Neural progenitor cell (in vitro differentiated cells): ENCODE measurements around the gene KHDC3L. TPM values are rescaled to one million over a fixed set of nuclear protein-coding genes. Genes with fewer than 3 reads are reported as not detected.

Source experiments
- DNase-seq: peaks from one replicate; pipeline ENCODE4 v3.0.0-alpha.2; 2016; ENCODE audit warnings: low spot score
- H2AFZ ChIP-seq: fragments of 200-600 bp; sonication (generic); replicated peaks from 2 replicates; pipeline ENCODE4 v1.6.1; 2016; ENCODE audit warnings: antibody characterized with exemption
- H3F3A ChIP-seq: fragments of 200-600 bp; sonication (generic); 2 replicates; pipeline ENCODE4 v1.6.1; 2016; ENCODE audit warnings: antibody characterized with exemption, low read depth
- H3K27ac ChIP-seq: fragments of 200-600 bp; sonication (generic); 2 replicates; pipeline ENCODE4 v1.5.1; 2016; ENCODE audit warnings: mild to moderate bottlenecking
- H3K27me3 ChIP-seq: fragments of 200-600 bp; sonication (generic); 2 replicates; pipeline ENCODE4 v1.6.1; 2016; ENCODE audit warnings: mild to moderate bottlenecking, moderate library complexity
- H3K36me3 ChIP-seq: fragments of 200-600 bp; sonication (generic); 2 replicates; pipeline ENCODE4 v1.5.1; 2016
- H3K4me1 ChIP-seq: fragments of 200-600 bp; sonication (generic); 2 replicates; pipeline ENCODE4 v1.6.1; 2016; ENCODE audit warnings: mixed run types
- H3K4me2 ChIP-seq: fragments of 200-600 bp; sonication (generic); 2 replicates; pipeline ENCODE4 v1.6.1; 2016
- H3K4me3 ChIP-seq: fragments of 200-600 bp; sonication (generic); 2 replicates; pipeline ENCODE4 v1.5.1; 2016
- H3K79me2 ChIP-seq: fragments of 200-600 bp; sonication (generic); 2 replicates; pipeline ENCODE4 v1.6.1; 2016; ENCODE audit warnings: low read depth
- H3K9ac ChIP-seq: fragments of 200-600 bp; sonication (generic); 2 replicates; pipeline ENCODE4 v1.6.1; 2016
- H3K9me3 ChIP-seq: fragments of 200-600 bp; sonication (generic); 2 replicates; pipeline ENCODE4 v1.5.1; 2016; ENCODE audit warnings: low read depth
- H4K20me1 ChIP-seq: fragments of 200-600 bp; sonication (generic); 2 replicates; pipeline ENCODE4 v1.6.1; 2016; ENCODE audit warnings: low read depth
- H3K27ac Mint-ChIP-seq: 3 replicates; pipeline ENCODE4 v1.8.0; 2021; ENCODE audit warnings: mixed read lengths
- H3K27me3 Mint-ChIP-seq: 2 replicates; pipeline ENCODE4 v1.8.0; 2022; ENCODE audit warnings: low read depth, mild to moderate bottlenecking, inconsistent platforms, moderate library complexity, mixed read lengths; ENCODE audit not compliant: insufficient read depth
- H3K36me3 Mint-ChIP-seq: 3 replicates; pipeline ENCODE4 v1.8.0; 2021; ENCODE audit warnings: mixed read lengths
- H3K4me1 Mint-ChIP-seq: 3 replicates; pipeline ENCODE4 v1.8.0; 2021; ENCODE audit warnings: mixed read lengths
- H3K4me3 Mint-ChIP-seq: 3 replicates; pipeline ENCODE4 v1.8.0; 2021; ENCODE audit warnings: mild to moderate bottlenecking, moderate library complexity, mixed read lengths
- H3K9me3 Mint-ChIP-seq: 3 replicates; pipeline ENCODE4 v1.8.0; 2020; ENCODE audit warnings: mixed read lengths
- EZH2 ChIP-seq: fragments of 200-600 bp; sonication (generic); IDR thresholded peaks from 2 replicates; pipeline ENCODE4 v1.6.1; 2017; ENCODE audit warnings: antibody characterized with exemption, mild to moderate bottlenecking, moderate library complexity
- EZH2phosphoT487 ChIP-seq: fragments of 200-600 bp; sonication (generic); IDR thresholded peaks from 2 replicates; pipeline ENCODE4 v1.6.1; 2017; ENCODE audit warnings: antibody characterized with exemption
- total RNA-seq: library from RNA; depleted of rRNA; stranded (reverse); fragments of >200 nt; gene quantifications from 2 replicates; pipeline ENCODE4 v1.2.3, GENCODE V29; 2015; ENCODE audit warnings: low replicate concordance
- TF ChIP-seq, protein P1 (sequence below): fragments of 200-600 bp; sonication (generic); IDR thresholded peaks from 2 replicates; pipeline ENCODE4 v1.5.1; 2017; ENCODE audit warnings: antibody characterized with exemption, mild to moderate bottlenecking

KHDC3L gene, protein sequence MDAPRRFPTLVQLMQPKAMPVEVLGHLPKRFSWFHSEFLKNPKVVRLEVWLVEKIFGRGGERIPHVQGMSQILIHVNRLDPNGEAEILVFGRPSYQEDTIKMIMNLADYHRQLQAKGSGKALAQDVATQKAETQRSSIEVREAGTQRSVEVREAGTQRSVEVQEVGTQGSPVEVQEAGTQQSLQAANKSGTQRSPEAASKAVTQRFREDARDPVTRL
- total RNA-seq, result not detected in 2 replicates

DNA sequence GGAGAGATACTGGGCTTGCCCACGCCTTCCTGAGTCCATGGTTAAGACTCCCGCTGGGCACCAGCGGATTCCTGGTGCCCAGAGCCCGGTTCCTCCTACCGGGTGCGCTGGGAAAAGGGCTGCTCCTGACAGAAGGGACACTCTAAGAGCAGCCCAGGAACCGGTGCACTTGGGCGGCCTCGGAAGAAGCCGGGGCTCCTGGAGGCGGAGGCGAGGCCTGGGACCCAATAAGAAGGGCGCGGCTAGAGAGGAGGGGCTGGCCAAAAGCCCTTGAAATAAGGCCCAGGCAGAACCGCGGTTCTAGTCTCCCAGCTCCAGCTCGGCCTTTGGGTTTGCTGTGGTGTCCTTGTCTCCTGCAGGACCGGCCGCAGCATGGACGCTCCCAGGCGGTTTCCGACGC lies at the start of gene KHDC3L:
Gene KHDC3L (plus strand): TSS at position 301 of the 400 bp plus-strand sequence. CDS start 72 bp downstream, at position 373.
- DNase-seq, result no peak
- no peaks in the 10 kb centered on the region for H3K4me1 ChIP-seq
- no peak within 1 kb of the TSS for H3K27ac ChIP-seq
- no peaks in the 10 kb centered on the region for H3K9me3 ChIP-seq
- no peak within 1 kb of the TSS for H2AFZ ChIP-seq
- no peaks in the 10 kb centered on the region for H3F3A ChIP-seq
- no peaks in the 10 kb centered on the region for H3K36me3 ChIP-seq
- H3K4me3 ChIP-seq, result no peak within 1 kb of the TSS
- no peak within 1 kb of the TSS for H3K4me3 Mint-ChIP-seq
- H3K36me3 Mint-ChIP-seq, result no peaks in the 10 kb centered on the region
- no peaks in the 10 kb centered on the region for H3K4me1 Mint-ChIP-seq
- no peaks in the 10 kb centered on the region for H4K20me1 ChIP-seq
- no peak within 1 kb of the TSS for H3K4me2 ChIP-seq
- H3K9me3 Mint-ChIP-seq, result no peaks in the 10 kb centered on the region
- no peak within 1 kb of the TSS for H3K9ac ChIP-seq
- no peak for TF ChIP-seq EZH2
- TF ChIP-seq, protein P1, sequence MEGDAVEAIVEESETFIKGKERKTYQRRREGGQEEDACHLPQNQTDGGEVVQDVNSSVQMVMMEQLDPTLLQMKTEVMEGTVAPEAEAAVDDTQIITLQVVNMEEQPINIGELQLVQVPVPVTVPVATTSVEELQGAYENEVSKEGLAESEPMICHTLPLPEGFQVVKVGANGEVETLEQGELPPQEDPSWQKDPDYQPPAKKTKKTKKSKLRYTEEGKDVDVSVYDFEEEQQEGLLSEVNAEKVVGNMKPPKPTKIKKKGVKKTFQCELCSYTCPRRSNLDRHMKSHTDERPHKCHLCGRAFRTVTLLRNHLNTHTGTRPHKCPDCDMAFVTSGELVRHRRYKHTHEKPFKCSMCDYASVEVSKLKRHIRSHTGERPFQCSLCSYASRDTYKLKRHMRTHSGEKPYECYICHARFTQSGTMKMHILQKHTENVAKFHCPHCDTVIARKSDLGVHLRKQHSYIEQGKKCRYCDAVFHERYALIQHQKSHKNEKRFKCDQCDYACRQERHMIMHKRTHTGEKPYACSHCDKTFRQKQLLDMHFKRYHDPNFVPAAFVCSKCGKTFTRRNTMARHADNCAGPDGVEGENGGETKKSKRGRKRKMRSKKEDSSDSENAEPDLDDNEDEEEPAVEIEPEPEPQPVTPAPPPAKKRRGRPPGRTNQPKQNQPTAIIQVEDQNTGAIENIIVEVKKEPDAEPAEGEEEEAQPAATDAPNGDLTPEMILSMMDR, result no peak
- TF ChIP-seq EZH2phosphoT487, result no peak
- no peaks in the 10 kb centered on the region for H3K79me2 ChIP-seq
- peaks cover 6% of the 10 kb centered on the region for H3K27me3 Mint-ChIP-seq
- no peak within 1 kb of the TSS for H3K27ac Mint-ChIP-seq
- H3K27me3 ChIP-seq, result no peaks in the 10 kb centered on the region

DNA sequence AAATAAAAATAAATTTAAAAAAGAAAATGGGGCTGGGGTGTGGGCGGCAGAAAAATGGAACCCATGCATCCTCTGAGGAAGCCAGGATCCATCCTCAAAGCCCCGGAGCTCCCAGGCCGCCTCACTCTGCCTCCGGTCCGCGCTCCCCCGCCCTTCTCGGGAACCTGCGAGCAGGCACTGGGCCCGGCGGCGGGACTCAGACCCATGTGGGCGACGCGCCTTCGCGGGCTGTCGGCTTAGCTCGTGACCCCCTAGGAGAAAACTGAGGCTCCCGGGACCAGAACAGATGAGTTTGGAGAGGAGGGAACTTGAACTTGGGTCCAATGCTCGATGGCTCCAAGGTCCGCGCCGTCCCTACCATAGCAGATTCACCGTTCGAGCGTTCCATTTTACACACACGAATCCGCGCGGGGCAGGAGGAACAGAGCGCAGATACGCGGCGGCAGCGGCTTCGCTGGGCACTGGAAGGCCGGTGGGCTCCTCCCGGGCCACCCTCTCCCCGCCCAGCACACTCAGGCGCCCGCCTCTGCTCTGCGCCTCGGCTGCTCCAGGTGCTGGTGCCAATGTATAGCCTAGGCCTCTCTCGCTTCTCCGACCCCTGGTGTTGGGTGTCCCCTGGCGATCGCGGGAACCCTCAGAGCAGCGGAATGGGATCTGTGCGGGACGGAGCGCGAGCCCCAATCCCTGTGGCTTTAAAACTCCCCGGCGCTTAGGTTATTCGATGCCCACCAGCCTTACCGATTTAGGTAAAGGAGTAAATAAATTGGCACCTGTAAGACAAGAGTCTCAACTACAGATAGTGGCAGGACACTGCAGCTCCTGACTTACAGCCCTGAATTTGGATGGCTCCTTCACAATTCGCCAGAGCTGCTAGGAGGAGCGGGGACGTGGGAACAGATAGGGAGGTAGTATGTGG lies 47.6 kb upstream of the KHDC3L start:
- Mint-ChIP-seq H3K27ac (no peak overlapping the region), H3K4me1 (peaks cover 4% of the 10 kb centered on the region), H3K9me3 (peaks cover 38% of the 10 kb centered on the region), H3K27me3 (peaks cover 6% of the 10 kb centered on the region), H3K4me3 (no peak overlapping the region), H3K36me3 (no peaks in the 10 kb centered on the region)
- Histone ChIP-seq H3K79me2 (no peaks in the 10 kb centered on the region), H3K4me3 (no peak overlapping the region), H3K27me3 (no peaks in the 10 kb centered on the region), H3F3A (peaks cover 5% of the 10 kb centered on the region), H3K36me3 (no peaks in the 10 kb centered on the region), H4K20me1 (no peaks in the 10 kb centered on the region), H3K4me2 (no peak overlapping the region), H3K9ac (no peak overlapping the region), H3K27ac (no peak overlapping the region), H2AFZ (no peak overlapping the region), H3K4me1 (no peaks in the 10 kb centered on the region), H3K9me3 (no peaks in the 10 kb centered on the region)
- no peak for TF ChIP-seq EZH2phosphoT487
- no peak for TF ChIP-seq EZH2
- TF ChIP-seq, protein P1, result no peak
- DNase-seq, result no peak

DNA sequence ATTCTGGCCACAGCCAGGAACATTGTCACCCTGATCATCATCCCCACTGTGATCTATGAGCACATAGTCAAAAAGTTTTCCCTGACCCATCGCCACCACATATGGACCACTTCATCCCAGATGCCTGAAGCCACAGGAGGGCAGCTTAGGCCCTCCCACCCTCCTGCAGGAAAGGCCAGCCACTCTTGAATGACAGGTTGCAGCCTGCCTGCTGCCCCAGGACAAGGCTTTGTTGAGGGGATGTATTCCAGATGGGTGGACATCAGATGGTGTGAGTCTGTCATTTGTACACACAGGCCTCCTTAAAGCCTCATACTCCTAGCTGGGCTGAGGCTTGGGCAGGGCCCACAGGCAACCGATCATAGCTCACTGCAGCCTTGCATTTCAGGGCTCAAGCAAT lies 39.1 kb upstream of the KHDC3L start:
- Mint-ChIP-seq H3K4me1 (no peaks in the 10 kb centered on the region), H3K27ac (no peak overlapping the region), H3K9me3 (peaks cover 11% of the 10 kb centered on the region), H3K27me3 (no peaks in the 10 kb centered on the region), H3K36me3 (no peaks in the 10 kb centered on the region), H3K4me3 (no peak overlapping the region)
- Histone ChIP-seq H4K20me1 (no peaks in the 10 kb centered on the region), H2AFZ (no peak overlapping the region), H3K4me2 (no peak overlapping the region), H3K9ac (no peak overlapping the region), H3K79me2 (no peaks in the 10 kb centered on the region), H3F3A (no peaks in the 10 kb centered on the region), H3K9me3 (no peaks in the 10 kb centered on the region), H3K4me3 (no peak overlapping the region), H3K27me3 (no peaks in the 10 kb centered on the region), H3K4me1 (no peaks in the 10 kb centered on the region), H3K27ac (no peak overlapping the region), H3K36me3 (no peaks in the 10 kb centered on the region)
- TF ChIP-seq EZH2phosphoT487, result no peak
- TF ChIP-seq, protein P1, result no peak
- no peak for TF ChIP-seq EZH2
- DNase-seq, result peak; percentile 43
